Activated CD4-positive, CD25-positive, alpha-beta regulatory T cell treated with anti-CD3 and anti-CD28 coated beads, Interleukin-2, amount 50 U/mL, for 24 hours (primary cell): Measurements from ENCODE around the gene NUAK2.
A peak's percentile ranks its signal among the peaks of the same experiment; 100 is the strongest.

Experiments
- ATAC-seq, 2 donors: fragments of 150-1000 bp; cut with Tn5 transposase; one replicate each; pipeline ENCODE4 v1.10.0; 2021; ENCODE audit warnings: mild to moderate bottlenecking in 1 of 2, moderate library complexity in 1 of 2

The NUAK2 gene

DNA sequence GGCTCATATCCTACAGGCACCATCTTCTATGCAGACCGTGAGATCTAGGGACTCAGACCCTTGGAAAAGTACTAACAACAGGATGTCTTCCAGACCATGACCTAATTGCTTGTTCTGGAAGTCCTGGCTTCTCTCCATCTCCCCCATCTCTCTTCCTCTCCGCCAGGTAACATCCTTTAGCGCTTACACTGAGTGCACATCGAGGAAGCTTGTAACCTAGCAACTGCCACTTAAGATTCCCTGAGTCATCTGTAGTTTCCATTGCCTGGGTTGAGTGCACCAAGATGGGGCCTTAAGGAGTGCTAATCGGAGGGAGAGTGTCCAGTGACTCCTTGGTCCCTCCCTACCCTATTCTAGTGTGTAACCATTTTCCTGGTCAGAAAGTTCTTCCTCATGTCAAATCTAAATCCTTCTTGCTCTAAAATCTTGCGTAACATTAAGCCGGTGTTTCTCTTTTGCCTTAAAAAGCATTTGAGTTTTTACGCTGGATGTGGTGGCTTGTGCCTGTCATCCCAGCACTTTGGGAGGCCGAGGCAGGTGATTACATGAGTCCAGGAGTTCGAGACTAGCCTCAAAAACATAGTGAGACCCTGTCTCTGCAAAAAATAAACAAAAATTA is 25.5 kb upstream of the NUAK2 start:
- ATAC-seq: no peak

DNA sequence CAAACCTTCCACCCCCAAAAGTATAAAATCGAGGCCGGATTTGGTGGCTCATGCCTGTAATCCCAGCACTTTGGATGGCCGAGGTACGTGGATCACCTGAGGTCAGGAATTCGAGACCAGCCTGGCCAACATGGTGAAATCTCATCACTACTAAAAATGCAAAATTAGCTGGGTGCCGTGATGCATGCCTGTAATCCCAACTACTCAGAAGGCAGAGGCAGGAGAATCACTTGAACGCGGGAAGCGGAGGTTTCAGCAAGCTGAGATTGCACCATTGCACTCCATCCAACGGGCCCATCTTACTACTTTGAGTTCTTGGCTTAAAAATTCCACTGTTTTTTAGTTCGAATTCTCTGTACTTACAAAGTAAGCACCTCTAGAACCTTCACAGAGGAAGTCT is 24.2 kb upstream of the NUAK2 start:
- no peak for ATAC-seq

DNA sequence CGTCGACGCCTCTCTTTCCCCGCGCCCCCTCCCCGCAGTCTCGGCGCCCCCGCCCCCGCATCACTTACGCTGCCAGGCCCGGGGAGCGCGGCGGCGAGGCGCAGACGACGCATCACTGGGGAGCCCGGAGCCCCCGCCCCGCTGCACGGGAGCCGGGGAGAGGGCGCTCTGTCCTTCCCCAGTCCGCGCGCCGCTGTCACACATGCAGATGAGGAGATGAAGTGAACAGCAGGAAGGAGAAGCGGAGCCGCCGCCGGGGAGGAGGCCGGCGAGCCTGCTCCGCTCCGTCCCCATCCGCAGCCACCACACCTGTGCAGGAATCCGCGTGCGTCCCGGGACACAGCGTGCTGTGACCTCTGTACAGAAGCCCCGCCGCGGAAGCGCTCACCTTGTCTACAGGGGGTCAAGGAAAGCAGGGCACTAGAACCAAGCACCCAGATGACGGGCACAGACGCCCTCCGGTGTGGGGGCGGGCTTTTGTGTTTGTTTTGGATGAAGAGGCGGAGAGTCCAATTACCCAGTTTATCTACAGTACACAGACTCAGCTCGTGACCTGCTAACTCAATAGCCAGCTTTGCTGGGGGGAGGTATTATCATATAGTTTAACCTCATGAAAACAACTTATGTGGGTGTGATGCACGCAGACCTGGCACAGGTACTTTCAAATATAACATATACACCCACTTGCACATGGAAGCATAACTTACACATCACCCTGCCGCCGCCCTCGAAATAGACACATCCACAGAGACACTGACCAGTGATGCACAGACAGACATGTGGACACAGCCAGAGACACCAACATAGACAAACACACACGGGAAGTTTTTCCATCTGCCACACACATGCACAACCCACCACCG is 22.8 kb upstream of the NUAK2 start:
- peak; percentile 44 to 58 for ATAC-seq

DNA sequence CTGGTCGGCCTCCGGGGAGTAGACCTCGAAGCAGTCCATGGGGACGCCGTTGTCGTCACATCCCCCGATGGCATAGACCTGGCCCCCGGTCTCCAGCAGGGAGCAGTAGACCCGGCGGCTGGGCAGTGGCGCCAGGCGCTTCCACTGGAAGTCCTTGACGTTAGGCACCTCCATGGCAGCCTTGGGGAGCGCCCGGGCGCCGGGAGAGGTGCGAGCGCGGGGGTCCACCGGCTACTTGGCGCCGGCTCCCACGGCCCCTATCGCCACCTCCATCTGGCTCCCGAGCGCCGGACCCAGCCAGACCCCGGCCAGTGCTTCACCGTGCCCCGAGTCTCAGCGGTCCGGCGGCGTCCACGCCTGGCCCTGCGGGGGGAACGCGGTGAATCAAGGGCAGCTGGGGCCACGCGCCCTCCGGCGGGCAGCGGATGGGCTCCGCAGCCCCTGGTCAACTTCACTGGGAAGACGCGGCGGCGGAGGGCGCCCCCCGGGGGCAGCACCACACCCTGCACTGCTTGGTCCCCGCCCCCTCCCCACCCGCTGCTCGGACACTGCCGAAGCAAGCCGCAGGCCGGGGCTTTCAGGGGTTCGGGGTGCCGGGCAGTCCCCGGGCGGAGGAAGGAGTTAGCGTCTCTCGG is 22.0 kb upstream of the NUAK2 start:
- ATAC-seq: no peak

DNA sequence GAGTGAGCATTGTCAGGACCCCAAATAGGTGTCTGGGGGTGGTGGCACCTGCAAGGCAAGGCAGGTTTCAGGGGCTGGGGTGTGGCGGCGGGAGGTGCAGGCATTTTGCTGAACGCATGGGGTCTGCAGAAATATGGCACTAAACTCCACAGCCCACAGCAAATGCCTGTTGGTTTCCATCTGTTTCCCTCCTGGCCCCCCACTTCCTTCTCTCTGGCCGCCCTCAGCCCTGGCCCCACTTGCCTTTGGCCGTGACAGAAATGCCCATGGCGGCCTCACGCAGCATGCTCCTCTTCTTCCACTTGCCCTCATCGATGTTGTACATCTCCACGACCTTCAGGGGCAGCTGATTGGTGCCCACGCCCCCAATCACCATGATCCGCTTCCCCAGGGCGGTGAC is 21.4 kb upstream of the NUAK2 start:
- no peak for ATAC-seq

DNA sequence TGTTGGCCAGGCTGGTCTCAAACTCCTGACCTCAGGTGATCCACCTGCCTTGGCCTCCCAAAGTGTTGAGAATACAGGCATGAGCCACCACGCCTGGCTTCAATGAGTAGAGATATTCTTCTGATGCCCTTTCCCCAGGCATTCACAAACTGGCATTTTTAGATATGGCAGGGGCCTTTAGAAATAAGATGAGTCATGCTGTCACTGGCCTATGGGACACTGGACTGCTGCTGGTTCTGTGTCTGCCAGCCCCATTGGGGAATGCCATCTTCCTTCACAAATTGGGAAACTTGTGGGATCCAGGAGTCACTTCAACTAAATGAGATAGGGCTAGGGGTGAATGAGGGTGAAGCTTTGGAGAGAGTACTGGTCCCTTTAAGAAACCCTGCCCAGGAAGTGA is 19.1 kb upstream of the NUAK2 start:
- no peak for ATAC-seq

DNA sequence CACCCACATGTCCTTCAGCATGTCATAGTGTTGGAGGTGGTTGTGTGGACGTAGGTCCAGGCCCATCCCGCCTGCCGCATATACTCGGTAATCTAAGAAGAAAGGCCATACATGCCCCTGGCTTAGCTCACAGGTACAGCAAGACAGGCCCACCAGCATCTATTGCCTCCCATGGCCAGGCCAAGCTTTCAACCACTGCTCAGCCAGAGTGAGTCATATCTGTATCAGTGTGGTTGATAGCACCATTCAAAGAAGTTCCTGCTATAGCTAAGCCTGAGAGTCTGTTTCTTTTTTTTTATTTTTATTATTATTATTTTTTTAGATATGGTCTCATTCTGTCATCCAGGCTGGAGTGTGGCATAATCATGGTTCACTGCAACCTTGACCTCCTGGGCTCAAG is 18.2 kb upstream of the NUAK2 start:
- peak; percentile 60 to 77 for ATAC-seq

DNA sequence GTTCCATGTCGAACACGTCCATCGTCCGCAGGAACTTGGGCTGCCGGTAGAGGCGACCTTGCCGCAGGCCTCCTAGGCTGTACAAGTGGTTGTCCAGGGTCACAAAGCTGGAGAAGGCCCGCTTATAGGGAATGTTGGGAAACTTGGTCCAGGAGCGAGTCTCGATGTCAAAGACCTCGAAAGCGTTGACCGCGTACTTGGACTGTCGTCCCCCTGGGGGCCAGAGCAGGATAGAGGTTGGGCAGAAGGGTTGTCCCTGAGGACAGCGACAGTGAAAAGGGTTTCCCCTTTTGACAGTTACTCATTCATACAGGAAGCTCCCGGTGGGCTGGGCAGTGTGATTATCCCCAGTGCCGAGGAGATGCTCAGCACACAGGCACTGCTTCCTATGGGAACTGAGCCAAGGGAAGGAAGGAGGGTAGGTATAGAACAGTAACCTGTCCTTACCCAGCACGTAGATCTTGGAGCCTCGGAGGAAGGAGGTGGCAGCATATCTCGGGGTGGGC is 17.7 kb upstream of the NUAK2 start:
- ATAC-seq: no peak

DNA sequence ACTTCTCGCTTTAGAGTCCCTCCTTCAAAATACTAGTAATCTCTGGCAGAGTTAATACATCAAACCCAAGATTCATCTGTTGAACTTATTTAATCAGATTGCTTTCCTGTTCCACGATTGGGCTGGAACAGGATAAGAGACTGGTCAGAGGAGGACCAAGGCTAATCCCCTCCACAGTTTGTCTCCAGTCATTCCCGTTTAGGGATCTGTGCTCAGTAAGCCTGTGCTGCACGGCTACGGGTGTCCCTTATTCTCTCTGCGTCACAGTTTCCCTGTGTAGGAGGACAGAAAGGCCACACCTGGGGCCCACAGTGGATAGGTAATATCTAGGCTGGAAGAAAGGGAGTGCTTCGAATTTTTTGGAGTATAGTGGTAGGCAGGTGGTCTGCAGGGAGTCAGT is 16.5 kb upstream of the NUAK2 start:
- ATAC-seq: no peak

DNA sequence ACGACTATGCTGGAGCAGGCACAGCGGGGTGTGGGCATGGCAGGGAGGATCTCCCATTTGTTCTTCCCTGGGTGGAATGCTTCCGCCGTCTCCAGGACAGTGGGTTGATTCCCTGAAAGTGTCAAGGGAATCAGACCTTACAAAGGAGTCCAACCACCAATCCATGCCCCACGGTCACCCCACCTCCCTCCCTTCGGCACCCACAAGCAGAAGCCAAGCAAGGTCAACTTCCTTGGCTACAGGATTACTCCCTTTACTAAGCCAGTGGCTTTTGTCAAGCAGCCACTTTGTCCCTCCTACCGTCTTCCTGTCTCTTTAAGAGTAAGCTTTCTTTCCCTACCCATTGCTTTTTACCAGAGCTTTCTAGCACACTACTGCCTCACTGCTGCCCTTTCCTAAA is 15.9 kb upstream of the NUAK2 start:
- no peak for ATAC-seq

DNA sequence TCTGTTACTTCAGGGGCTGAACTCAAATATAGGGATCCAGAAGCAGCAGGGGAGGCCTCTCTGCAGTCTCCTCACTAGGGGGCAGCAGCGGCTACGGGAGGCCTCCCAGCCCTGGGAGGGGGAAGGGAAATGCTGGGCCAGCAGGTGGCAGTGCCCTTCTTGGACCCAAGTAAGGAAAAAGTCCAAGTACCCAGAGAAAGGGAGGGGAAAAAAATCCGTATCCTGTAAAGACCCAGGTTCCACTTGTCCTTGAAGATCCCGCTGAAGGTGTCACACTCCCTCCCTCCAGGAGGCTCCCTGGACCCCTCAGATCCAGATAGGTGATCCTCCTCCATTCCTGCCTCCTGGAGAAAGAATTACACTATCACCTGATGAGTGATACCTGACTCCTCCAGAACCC is 14.1 kb upstream of the NUAK2 start:
- ATAC-seq: peak; percentile 63 to 71

DNA sequence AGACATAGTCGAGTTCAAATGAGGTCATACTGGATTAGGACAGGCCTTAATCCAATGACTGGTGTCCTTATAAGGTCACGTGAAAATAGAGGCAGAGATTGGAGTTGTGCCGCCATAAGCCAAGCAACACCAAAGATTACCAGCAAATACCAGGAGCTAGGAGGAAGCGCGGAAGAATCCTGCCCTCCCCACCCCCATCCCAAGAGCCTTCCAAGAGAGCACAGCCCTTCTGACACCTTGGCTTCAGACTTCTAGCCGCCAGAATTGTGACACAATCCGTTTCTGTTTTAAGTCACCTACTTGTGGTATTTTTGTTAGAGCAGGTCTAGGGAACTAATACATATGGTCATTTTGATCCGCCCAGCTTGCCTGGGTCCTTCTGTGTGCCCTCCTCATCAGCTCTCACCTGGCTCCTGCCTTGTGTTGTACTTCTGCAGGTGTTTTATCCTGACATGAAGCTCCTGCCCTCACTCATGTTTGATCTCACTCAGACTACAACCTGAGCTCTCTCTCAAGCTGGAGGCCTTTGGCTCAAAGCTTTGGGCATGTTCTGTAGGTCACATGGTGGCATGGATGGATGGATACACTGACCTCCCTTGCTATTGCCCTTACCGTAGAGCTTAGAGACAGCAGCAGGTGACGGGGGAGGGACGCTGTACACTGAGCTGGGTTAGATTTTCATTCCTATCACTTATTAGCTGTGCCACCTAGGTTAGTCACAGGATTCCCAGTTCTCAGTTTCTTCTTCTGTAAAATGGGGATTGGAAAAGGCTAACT is 10.7 kb upstream of the NUAK2 start:
- ATAC-seq: no peak

DNA sequence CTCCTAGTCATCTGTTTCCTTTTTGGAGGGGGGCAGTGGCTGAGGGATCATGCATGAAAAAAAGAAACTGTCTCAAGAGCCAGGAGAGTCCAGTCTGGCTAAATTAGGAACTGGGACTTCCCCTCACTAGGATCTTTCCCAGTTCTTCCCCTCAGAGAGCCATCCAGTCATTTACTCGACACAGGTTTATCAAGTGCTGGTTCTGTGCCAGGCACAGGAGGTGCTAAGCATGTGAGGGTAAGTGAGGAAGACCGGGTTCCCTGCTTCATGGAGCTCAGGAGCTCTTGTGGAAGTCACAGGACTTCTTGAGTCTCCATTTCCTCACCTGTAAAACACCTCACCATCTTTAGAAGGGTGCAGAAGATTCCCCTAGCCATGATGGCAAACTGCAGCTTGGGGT is 8.6 kb upstream of the NUAK2 start:
- ATAC-seq: no peak

DNA sequence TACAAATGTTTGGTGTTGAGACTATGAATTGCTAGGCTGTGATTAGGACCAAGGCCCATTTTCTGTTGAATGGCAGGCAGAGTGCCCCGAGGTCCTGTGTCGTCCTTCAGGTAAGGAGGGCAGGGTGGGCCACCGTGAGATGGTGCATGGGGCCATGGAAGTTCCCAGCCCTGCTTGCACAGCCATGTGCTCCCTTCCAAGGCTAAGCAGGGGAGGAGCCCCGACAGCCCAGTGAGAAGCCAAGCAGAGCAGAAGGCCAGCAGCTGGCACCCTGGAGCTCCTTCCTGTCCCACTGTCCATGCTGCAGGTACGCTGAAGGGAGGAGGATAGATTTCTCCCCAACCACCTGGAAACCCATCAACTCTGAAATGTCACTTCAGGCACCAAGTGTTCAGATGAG is 8.2 kb upstream of the NUAK2 start:
- no peak for ATAC-seq

DNA sequence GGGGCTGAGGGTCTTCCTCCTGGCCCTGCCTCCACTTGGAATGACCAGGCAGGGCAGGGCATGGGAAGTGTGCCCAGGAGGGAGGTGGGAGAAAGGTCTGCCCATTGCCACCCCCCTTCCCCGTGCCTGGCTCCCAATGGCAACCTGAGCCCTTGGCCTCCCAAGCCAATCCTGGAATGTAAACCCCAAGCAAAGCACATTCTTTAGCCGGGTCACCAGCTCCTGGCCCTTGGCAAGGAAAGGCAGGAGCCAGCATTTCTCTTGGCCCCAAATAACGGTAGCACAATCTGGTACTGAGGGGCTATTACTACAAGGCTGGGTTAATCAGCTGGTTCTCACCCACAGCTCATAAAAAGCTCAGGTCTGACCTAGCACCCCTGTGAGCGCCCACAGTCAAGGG is 6.9 kb upstream of the NUAK2 start:
- no peak for ATAC-seq

DNA sequence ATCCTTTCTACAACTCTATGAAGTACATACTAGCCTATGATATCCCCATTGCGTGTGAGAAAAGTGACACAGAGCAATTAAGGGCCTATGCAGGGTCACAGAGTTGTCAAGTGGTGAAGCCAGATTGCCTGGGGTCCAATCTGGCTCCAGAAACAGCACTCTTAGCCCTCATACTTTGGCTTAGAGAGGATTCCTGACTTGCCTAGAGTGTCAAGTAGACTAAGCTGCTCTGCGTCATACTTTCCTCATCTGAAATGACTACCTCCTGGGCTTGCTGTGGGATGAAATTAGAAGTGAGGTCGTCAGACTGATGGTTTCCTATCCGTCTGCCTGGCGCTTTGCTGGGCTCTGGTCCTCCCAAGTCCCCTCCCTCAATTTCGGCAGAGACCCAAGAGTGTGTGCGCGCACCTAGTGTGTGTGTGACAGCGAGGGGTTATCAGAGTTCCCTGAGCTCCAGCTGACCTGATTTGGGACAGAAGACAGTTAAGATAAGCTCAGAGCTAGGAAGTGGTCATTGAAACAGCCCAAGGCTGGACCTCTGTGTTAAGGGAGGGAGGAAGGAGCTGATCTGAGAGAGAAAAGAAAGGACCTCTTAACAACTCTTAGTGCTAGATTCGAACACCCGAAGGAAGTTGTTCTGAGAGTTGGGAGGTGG is 5.4 kb upstream of the NUAK2 start:
- no peak for ATAC-seq

DNA sequence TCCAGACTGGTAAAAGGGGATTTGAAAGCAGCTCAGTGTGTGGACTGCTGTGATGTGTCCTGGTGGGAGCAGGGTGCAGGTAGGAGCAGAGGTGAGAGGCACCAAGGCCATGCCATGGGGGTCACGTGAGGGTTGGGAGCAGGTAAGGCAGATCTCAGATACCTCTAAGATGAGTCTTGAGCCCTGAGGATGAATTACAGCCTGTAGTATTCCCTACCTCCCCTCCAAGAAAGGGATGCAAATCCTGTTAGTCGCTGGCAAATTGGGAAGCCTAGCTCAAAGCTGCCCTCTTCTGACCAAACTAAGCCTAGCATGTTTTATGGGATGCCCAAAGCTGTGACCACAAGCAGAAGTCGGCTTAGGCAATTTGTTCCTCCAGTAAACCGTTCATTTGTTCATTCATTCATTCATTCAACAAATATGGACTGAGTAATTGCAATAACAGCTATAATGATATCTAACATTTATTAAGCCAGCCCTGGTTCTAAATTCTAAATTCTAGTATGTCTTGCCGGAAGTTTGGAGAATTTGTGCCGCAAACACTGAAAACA is 3.9 kb upstream of the NUAK2 start:
- no peak for ATAC-seq

DNA sequence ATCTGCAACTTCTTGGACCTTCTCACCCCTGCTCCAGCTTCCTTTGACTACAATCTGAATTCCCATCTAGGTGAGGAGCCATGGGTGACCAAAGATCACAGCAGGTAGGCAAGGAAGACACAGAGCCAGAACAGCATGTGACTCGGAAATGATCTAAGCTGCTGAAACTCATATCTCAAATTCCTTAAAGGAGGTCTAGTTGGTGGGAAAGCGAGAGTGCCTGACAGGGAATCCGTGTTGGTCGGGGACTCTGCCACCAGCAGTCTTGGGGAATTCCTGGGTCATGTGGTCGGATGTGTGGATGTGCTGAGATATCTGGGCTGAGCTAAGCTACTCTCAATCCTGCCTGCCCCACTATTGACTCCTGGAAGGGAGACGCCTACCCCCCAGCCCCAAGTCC is 3.2 kb upstream of the NUAK2 start:
- ATAC-seq: no peak

DNA sequence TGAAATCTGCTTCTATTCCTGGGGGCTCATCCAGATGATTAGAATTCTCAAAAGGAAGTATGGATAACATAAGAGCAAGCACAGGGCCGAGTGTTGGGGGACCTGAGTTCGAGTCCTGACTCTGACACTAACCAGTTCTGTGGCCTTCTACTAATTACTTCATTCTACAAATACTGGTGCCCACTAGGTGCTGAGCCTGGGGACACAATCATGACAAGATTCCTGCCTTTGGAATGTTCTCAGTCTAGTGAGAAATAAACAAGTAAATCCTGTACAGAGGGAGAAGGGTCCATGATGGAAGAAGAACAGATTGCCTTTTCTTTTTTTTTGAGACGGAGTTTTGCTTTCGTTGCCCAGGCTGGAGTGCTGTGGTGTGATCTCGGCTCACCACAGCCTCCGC is 2.2 kb upstream of the NUAK2 start:
- ATAC-seq: no peak

DNA sequence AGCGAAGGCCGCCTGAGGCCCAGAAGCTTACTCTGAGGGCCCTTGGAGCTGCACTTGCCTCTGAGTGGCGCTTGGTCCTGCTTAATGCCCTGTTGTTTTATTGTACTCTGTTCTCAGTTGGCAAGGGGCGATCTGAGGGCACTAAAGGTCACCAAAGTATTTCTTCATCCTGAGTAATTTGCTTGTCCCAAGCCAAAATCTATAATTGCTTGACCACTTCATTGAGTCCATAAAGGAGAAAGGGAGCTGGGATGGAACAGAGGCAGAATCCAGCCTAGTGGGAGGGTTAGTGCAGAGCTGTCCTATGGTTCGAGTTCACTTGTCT is 376 bp upstream of the NUAK2 start:
- no peak for ATAC-seq

DNA sequence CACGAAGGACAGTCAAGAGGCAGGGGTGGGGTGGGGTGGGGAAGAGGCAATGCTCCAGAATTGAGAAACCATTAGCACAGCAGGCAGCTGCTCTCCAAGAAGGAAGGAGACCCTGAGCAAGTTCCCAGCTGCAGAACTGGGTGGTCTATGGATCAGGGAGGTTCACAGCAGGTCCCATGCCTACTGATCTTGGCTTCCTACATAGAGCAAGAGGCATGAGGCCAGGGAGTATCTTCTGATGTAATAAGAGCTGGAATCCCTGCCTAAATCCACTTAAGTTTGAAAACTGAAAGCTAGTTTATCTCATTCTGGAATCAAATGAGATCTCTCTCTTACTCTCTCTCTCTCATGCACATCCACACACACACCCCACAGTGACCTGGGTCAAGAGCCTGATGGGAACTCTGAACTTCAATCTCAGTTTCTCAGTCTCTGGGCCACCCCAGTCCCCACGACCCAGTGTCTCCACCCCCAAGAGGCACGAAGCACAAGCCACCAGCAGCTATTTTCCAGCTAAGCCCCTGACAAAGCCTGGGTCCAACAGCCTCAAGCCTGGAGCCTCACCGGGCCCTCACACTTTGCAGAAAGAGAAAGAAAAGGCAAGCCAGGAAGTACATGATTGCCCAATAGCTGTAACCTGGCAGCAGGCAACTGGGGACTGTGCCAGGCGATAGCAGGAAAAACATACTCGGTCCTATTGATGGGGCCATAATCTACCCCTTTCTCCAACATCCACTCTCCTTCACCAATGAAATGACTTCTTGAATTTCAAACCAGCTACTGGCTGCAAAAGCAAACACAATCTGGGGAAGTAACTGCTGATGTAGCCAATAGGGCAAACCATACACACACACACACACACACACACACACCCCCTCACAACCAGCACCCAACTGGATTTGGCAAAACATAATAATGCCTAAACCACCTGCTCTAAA is 2.2 kb downstream of the NUAK2 start:
- ATAC-seq: peak in 1 of 2 donors; percentile 9
